ENCODE results near the gene RAB17. TPM values are rescaled to one million over a fixed set of nuclear protein-coding genes. Genes with fewer than 3 reads are reported as not detected.
A peak's percentile ranks its signal among the peaks of the same experiment; 100 is the strongest.

The RAB17 gene
- total RNA-seq, 6 experiments from 2014 or later = 57.5 to 129 (median 77.9) TPM

DNA sequence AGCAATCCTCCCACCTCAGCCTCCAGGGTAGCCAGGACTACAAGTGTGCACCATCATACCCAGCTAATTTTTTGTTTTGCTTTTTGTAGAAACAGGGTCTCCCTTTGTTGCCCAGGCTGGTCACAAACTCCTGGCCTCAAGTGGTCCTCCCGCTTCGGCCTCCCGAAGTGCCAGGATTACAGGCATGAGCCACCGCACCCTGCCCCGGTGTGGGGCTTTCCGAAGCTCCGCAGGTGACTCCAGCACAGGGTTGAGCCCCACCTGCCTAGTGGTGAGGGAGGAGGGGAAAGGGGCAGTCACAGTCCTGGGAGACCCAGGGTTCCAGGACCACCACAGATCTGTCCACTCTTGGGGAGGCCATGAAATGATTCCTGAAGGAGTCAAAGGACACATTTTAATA, 19.0 kb downstream of the RAB17 start:
- intact Hi-C loops (cut with DNase I) = loop anchor here in 1 of 2 donors (5.0 kb wide), 1 partner anchor 59 kb away; no protein-coding TSS in a partner anchor
- Histone ChIP-seq H3K4me1 (peaks cover 0 to 20% (median 6%) of the 10 kb centered on the region in 4 donors), H3K9me3 (no peaks in the 10 kb centered on the region), H3K27me3 (no peaks in the 10 kb centered on the region), H3K27ac (no peak overlapping the region), H3K36me3 (peaks cover 0 to 9% (median 2%) of the 10 kb centered on the region in 4 donors), H3K4me3 (no peak overlapping the region)
- TF ChIP-seq, protein P1, sequence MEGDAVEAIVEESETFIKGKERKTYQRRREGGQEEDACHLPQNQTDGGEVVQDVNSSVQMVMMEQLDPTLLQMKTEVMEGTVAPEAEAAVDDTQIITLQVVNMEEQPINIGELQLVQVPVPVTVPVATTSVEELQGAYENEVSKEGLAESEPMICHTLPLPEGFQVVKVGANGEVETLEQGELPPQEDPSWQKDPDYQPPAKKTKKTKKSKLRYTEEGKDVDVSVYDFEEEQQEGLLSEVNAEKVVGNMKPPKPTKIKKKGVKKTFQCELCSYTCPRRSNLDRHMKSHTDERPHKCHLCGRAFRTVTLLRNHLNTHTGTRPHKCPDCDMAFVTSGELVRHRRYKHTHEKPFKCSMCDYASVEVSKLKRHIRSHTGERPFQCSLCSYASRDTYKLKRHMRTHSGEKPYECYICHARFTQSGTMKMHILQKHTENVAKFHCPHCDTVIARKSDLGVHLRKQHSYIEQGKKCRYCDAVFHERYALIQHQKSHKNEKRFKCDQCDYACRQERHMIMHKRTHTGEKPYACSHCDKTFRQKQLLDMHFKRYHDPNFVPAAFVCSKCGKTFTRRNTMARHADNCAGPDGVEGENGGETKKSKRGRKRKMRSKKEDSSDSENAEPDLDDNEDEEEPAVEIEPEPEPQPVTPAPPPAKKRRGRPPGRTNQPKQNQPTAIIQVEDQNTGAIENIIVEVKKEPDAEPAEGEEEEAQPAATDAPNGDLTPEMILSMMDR (IDR thresholded peaks at IDR 0.05) = no peak
- no peak for TF ChIP-seq POLR2A (IDR thresholded peaks at IDR 0.05)
- WGBS (ENCODE audit: insufficient coverage, low coverage, low lambda C conversion rate, missing lambda C conversion rate) = no CpG with 5 or more reads among the region's 7 CpGs
- DNase-seq (peak in 2 of 3 donors; percentile 16 to 53), ATAC-seq (no peak)

DNA sequence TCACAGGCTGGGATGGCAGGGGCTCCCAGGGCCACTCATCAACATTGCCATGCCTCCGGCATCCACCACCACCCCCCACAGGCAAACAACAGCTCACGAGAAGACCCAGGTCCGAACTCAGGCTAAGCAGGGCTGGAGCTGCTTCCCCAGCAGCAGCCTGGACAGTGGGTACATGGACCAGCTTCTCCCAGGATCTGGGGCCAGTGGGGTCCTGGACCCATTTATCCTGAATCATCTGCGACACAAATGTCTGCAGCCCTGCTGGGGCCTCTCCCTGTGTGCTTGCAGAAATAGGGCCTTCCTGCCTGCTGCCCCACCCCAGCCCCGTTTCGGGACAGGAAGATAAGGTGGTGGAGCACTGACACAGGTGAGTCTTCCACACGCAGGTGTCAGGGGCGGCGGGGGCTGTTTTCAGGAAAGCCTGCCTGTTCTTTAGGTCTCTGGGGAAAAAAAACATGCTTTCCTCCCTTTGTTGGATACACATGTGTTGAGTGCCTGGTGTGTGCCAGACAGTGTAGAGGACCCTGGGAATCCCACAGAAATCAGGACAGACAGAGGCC, 19.7 kb downstream of the RAB17 start:
- peaks cover 0 to 6% (median 0%) of the 10 kb centered on the region in 4 donors for H3K36me3 ChIP-seq
- TF ChIP-seq, protein P1 (IDR thresholded peaks at IDR 0.05) = no peak
- TF ChIP-seq POLR2A (IDR thresholded peaks at IDR 0.05) = no peak
- 72% methylated on average over 3 of the region's 9 CpGs for WGBS (ENCODE audit: insufficient coverage, low coverage, low lambda C conversion rate, missing lambda C conversion rate)
- H3K4me3 ChIP-seq = no peak overlapping the region
- peaks cover 0 to 20% (median 6%) of the 10 kb centered on the region in 4 donors for H3K4me1 ChIP-seq
- intact Hi-C loops (cut with DNase I) = loop anchor here in 1 of 2 donors (5.0 kb wide), 1 partner anchor 59 kb away; no protein-coding TSS in a partner anchor
- H3K27me3 ChIP-seq = no peaks in the 10 kb centered on the region
- ATAC-seq (no peak), DNase-seq (peak in 2 of 3 donors; percentile 17 to 48)
- H3K27ac ChIP-seq = no peak overlapping the region
- H3K9me3 ChIP-seq = no peaks in the 10 kb centered on the region

DNA sequence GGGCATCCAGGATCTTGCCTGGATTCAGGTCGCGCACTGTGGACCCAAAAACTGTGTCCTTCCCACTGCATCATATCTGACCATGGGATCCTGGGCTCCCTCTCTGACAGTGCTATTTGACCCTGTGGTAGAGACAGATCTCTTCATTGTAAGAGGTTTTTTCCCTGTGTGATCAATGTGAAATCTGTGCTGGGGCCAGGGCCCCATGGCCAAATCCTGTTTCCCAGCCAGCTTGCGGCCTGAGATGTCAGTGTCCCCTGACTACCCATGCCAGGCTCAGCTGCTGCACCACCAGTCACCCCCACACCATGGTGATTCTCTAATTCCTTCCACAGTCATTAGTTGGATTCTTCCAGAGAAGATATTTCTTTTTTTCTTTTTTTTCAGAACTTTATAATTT, 20.6 kb downstream of the RAB17 start:
- ATAC-seq (no peak), DNase-seq (no peak)
- 95% methylated on average over 2 of the region's 3 CpGs for WGBS (ENCODE audit: insufficient coverage, low coverage, low lambda C conversion rate, missing lambda C conversion rate)
- Histone ChIP-seq H3K9me3 (no peaks in the 10 kb centered on the region), H3K27ac (no peak overlapping the region), H3K4me3 (no peak overlapping the region), H3K4me1 (peaks cover 0 to 20% (median 6%) of the 10 kb centered on the region in 4 donors), H3K27me3 (no peaks in the 10 kb centered on the region), H3K36me3 (no peaks in the 10 kb centered on the region)
- intact Hi-C loops (cut with DNase I) = loop anchor here (5.0 kb wide), 2 partner anchors 53 to 58 kb away; no protein-coding TSS in a partner anchor
- no peak for TF ChIP-seq POLR2A (IDR thresholded peaks at IDR 0.05)
- TF ChIP-seq, protein P1 (IDR thresholded peaks at IDR 0.05) = no peak

DNA sequence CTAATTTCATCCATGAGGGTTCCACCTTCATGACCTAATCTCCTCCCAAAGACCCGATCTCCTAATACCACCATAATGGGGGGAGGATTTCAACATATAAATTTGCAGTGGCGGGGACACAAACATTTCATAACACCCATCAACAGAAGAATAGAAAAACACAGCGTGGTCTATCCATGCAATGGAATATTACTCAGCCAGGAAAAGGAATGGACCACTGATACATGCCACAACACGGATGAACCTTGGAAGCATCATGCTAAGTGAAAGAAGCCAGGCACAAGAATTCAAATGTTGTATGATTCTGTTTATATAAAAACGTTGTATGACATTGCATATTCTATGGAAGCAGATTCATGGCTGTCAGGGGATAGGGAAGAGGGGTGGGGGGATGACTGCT, 21.5 kb downstream of the RAB17 start:
- ATAC-seq (no peak), DNase-seq (no peak)
- H3K4me1 ChIP-seq = peaks cover 0 to 20% (median 6%) of the 10 kb centered on the region in 4 donors
- no peaks in the 10 kb centered on the region for H3K27me3 ChIP-seq
- H3K9me3 ChIP-seq = no peaks in the 10 kb centered on the region
- no peak overlapping the region for H3K4me3 ChIP-seq
- no peak for TF ChIP-seq POLR2A (IDR thresholded peaks at IDR 0.05)
- TF ChIP-seq, protein P1 (IDR thresholded peaks at IDR 0.05) = no peak
- H3K36me3 ChIP-seq = no peaks in the 10 kb centered on the region
- H3K27ac ChIP-seq = no peak overlapping the region
- intact Hi-C loops (cut with DNase I) = loop anchor here in 1 of 2 donors (5.0 kb wide), 1 partner anchor 52 kb away; no protein-coding TSS in a partner anchor
- 84% methylated on average over 4 of the region's 5 CpGs for WGBS (ENCODE audit: insufficient coverage, low coverage, low lambda C conversion rate, missing lambda C conversion rate)

Measured in right lobe of liver (tissue), 6 donors.